Activated naive CD8-positive, alpha-beta T cell (primary cell): ENCODE results near the gene OLFML2A.
"Not testable (repeated sequence)": the region's sequence is repeated elsewhere in the genome, so short reads cannot be mapped to it uniquely, and the experiment has no call there.

Source experiments
- H3K27ac Mint-ChIP-seq: one replicate; pipeline ENCODE4 v1.8.0; 2021; ENCODE audit warnings: mixed read lengths
- H3K27me3 Mint-ChIP-seq: one replicate; pipeline ENCODE4 v1.8.0; 2021; ENCODE audit warnings: mixed read lengths
- H3K36me3 Mint-ChIP-seq: one replicate; pipeline ENCODE4 v1.8.0; 2021; ENCODE audit warnings: mixed read lengths
- H3K4me1 Mint-ChIP-seq: one replicate; pipeline ENCODE4 v1.8.0; 2021; ENCODE audit warnings: low read depth, mixed read lengths
- H3K4me3 Mint-ChIP-seq: one replicate; pipeline ENCODE4 v1.8.0; 2021; ENCODE audit warnings: mild to moderate bottlenecking, mixed read lengths
- H3K9me3 Mint-ChIP-seq: one replicate; pipeline ENCODE4 v1.8.0; 2021; ENCODE audit warnings: low read depth, mixed read lengths

The OLFML2A gene

GRCh38 chr9:124767821-124768220 lies 9.1 kb upstream of the OLFML2A start:
- Mint-ChIP-seq H3K27ac (no peak overlapping the region), H3K27me3 (peaks cover 55% of the 10 kb centered on the region), H3K4me1 (peaks cover 24% of the 10 kb centered on the region), H3K36me3 (no peaks in the 10 kb centered on the region), H3K4me3 (no peak overlapping the region), H3K9me3 (no peaks in the 10 kb centered on the region)

GRCh38 chr9:124768334-124768733 lies 8.6 kb upstream of the OLFML2A start:
- H3K4me3 Mint-ChIP-seq: no peak overlapping the region

GRCh38 chr9:124768750-124769548 lies 8.0 kb upstream of the OLFML2A start:
- peaks cover 53% of the 10 kb centered on the region for H3K27me3 Mint-ChIP-seq
- H3K27ac Mint-ChIP-seq: no peak overlapping the region

More at GRCh38 chr9:124768334-124768733, 8.6 kb upstream of the OLFML2A start:
- Mint-ChIP-seq H3K27ac (no peak overlapping the region), H3K9me3 (no peaks in the 10 kb centered on the region), H3K36me3 (no peaks in the 10 kb centered on the region), H3K4me1 (peaks cover 24% of the 10 kb centered on the region), H3K27me3 (peaks cover 51% of the 10 kb centered on the region)

GRCh38 chr9:124769549-124770358 lies 7.2 kb upstream of the OLFML2A start:
- Mint-ChIP-seq H3K4me3 (peak overlapping the region; percentile 92), H3K27ac (no peak overlapping the region), H3K9me3 (no peaks in the 10 kb centered on the region), H3K27me3 (peaks cover 54% of the 10 kb centered on the region), H3K36me3 (no peaks in the 10 kb centered on the region), H3K4me1 (peaks cover 32% of the 10 kb centered on the region)

More at GRCh38 chr9:124768750-124769548, 8.0 kb upstream of the OLFML2A start:
- no peaks in the 10 kb centered on the region for H3K36me3 Mint-ChIP-seq
- H3K9me3 Mint-ChIP-seq: no peaks in the 10 kb centered on the region
- peaks cover 25% of the 10 kb centered on the region for H3K4me1 Mint-ChIP-seq
- H3K4me3 Mint-ChIP-seq: peak overlapping the region; percentile 92

GRCh38 chr9:124770359-124771020 lies 6.4 kb upstream of the OLFML2A start:
- H3K36me3 Mint-ChIP-seq: no peaks in the 10 kb centered on the region
- H3K4me3 Mint-ChIP-seq: peak overlapping the region; percentile 92
- H3K27me3 Mint-ChIP-seq: peaks cover 54% of the 10 kb centered on the region
- H3K9me3 Mint-ChIP-seq: no peaks in the 10 kb centered on the region
- peaks cover 32% of the 10 kb centered on the region for H3K4me1 Mint-ChIP-seq
- no peak overlapping the region for H3K27ac Mint-ChIP-seq

- H3K27ac Mint-ChIP-seq: peak within 1 kb of the TSS; percentile 89
- H3K4me1 Mint-ChIP-seq: peaks cover 38% of the 10 kb centered on the region
- peak within 1 kb of the TSS; percentile 92 for H3K4me3 Mint-ChIP-seq
- H3K27me3 Mint-ChIP-seq: peaks cover 56% of the 10 kb centered on the region
- H3K9me3 Mint-ChIP-seq: no peaks in the 10 kb centered on the region
- no peaks in the 10 kb centered on the region for H3K36me3 Mint-ChIP-seq
Observed at GRCh38 chr9:124771021-124771866, 5.7 kb upstream of the OLFML2A start, which contains the start of gene NR6A1. Gene NR6A1 (minus strand): TSS chr9:124771311.

GRCh38 chr9:124771867-124772679 lies 4.9 kb upstream of the OLFML2A start:
- H3K27ac Mint-ChIP-seq: peak overlapping the region; percentile 38
- no peaks in the 10 kb centered on the region for H3K9me3 Mint-ChIP-seq
- no peaks in the 10 kb centered on the region for H3K36me3 Mint-ChIP-seq
- H3K27me3 Mint-ChIP-seq: peaks cover 52% of the 10 kb centered on the region
- peak overlapping the region; percentile 90 for H3K4me3 Mint-ChIP-seq
- peaks cover 42% of the 10 kb centered on the region for H3K4me1 Mint-ChIP-seq

GRCh38 chr9:124772877-124773276 lies 4.1 kb upstream of the OLFML2A start:
- not testable (repeated sequence) for H3K9me3 Mint-ChIP-seq, H3K27ac Mint-ChIP-seq, H3K36me3 Mint-ChIP-seq
- Mint-ChIP-seq H3K4me1 (peaks cover 44% of the 10 kb centered on the region), H3K27me3 (peaks cover 50% of the 10 kb centered on the region), H3K4me3 (peak overlapping the region; percentile 90)

GRCh38 chr9:124773473-124774128 lies 3.3 kb upstream of the OLFML2A start:
- Mint-ChIP-seq H3K4me3 (peak overlapping the region; percentile 37), H3K36me3 (no peaks in the 10 kb centered on the region), H3K27ac (no peak overlapping the region), H3K9me3 (no peaks in the 10 kb centered on the region), H3K27me3 (peaks cover 45% of the 10 kb centered on the region), H3K4me1 (peaks cover 44% of the 10 kb centered on the region)

GRCh38 chr9:124774129-124774978 lies 2.6 kb upstream of the OLFML2A start:
- Mint-ChIP-seq H3K4me1 (peaks cover 40% of the 10 kb centered on the region), H3K27ac (peak overlapping the region; percentile 70), H3K4me3 (peak overlapping the region; percentile 60), H3K36me3 (no peaks in the 10 kb centered on the region), H3K27me3 (peaks cover 43% of the 10 kb centered on the region), H3K9me3 (no peaks in the 10 kb centered on the region)

- Mint-ChIP-seq H3K4me1 (peaks cover 28% of the 10 kb centered on the region), H3K9me3 (no peaks in the 10 kb centered on the region), H3K36me3 (no peaks in the 10 kb centered on the region), H3K27me3 (peaks cover 32% of the 10 kb centered on the region), H3K27ac (no peak overlapping the region), H3K4me3 (peak overlapping the region; percentile 75)
Observed at GRCh38 chr9:124776618-124776953, 347 bp upstream of the OLFML2A start.

- Mint-ChIP-seq H3K27ac (no peak overlapping the region), H3K9me3 (no peaks in the 10 kb centered on the region), H3K27me3 (peaks cover 23% of the 10 kb centered on the region), H3K4me1 (peaks cover 19% of the 10 kb centered on the region), H3K4me3 (no peak overlapping the region), H3K36me3 (no peaks in the 10 kb centered on the region)
Observed at GRCh38 chr9:124778575-124779367, 1.8 kb downstream of the OLFML2A start.
